Naive B cell (primary cell): ENCODE data around the gene POLDIP3. TPM values are rescaled to one million over a fixed set of nuclear protein-coding genes. Genes with fewer than 3 reads are reported as not detected.
A peak's percentile ranks its signal among the peaks of the same experiment; 100 is the strongest.

Source experiments
- ATAC-seq, 2 donors: fragments of 150-1000 bp; cut with Tn5 transposase; 2 replicates each; pipeline ENCODE4 v1.10.0; 2021; ENCODE audit warnings: low read depth in 2 of 2, mild to moderate bottlenecking in 2 of 2, moderate library complexity in 2 of 2
- DNase-seq: peaks from one replicate; pipeline ENCODE4 v3.0.0; 2022
- H3K27ac Mint-ChIP-seq, 6 donors: one replicate each; pipeline ENCODE4 v1.8.0; 2020 to 2022; ENCODE audit warnings: mild to moderate bottlenecking in 6 of 6, mixed read lengths in 6 of 6, moderate library complexity in 5 of 6, inconsistent platforms in 2 of 6
- H3K27me3 Mint-ChIP-seq, 3 donors: one replicate each; pipeline ENCODE4 v1.8.0; 2021 to 2022; ENCODE audit warnings: mixed read lengths in 3 of 3, mild to moderate bottlenecking in 1 of 3
- H3K36me3 Mint-ChIP-seq, 2 donors: one replicate each; pipeline ENCODE4 v1.8.0; 2020 to 2022; ENCODE audit warnings: mixed read lengths in 2 of 2, inconsistent platforms in 1 of 2, mild to moderate bottlenecking in 1 of 2
- H3K4me1 Mint-ChIP-seq, 3 donors: one replicate each; pipeline ENCODE4 v1.8.0; 2020 to 2022; ENCODE audit warnings: mixed read lengths in 3 of 3, inconsistent platforms in 1 of 3, mild to moderate bottlenecking in 1 of 3, moderate library complexity in 1 of 3
- H3K4me3 Mint-ChIP-seq, 8 donors: one replicate each; pipeline ENCODE4 v1.8.0; 2020 to 2022; ENCODE audit warnings: mild to moderate bottlenecking in 8 of 8, mixed read lengths in 8 of 8, moderate library complexity in 8 of 8, inconsistent platforms in 2 of 8
- H3K9me3 Mint-ChIP-seq, 7 donors: one replicate each; pipeline ENCODE4 v1.8.0; 2020 to 2022; ENCODE audit warnings: mixed read lengths in 7 of 7, mild to moderate bottlenecking in 5 of 7, inconsistent platforms in 2 of 7, moderate library complexity in 1 of 7
- polyA plus RNA-seq, 6 donors: library from polyadenylated mRNA; unstranded; fragments of 300-500 nt; fragmentation: Illumina TruSeq; gene quantifications; one replicate each; pipeline ENCODE4 v1.2.3, GENCODE V29; 2021; ENCODE audit warnings: low read depth in 6 of 6

Gene POLDIP3
- polyA plus RNA-seq, 6 donors from 2014 or later, result 61.2 to 106 (median 81.3) TPM

GRCh38 chr22:42635531-42635930, 20.8 kb upstream of the POLDIP3 start:
- no peak for ATAC-seq

DNA sequence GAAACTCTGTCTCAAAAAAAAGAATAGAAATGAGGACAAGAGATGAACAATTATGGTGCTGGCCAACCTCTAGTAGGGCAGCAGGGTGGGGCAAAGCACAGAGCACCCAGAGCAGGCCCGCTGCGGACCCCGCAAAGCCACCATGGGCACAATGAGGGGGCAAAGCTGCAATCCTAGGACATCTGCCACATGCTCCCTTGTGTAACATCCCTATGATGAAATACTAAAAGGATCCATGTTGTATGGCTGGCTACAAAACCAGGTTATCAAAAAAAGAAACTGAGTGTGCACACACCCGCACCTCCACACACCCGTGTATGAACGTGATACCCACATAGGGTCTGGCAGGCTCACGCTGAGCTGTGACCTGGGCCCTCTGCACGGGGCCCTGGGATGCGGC, 18.3 kb upstream of the POLDIP3 start:
- H3K27ac Mint-ChIP-seq, result peak overlapping the region in 1 of 6 donors; percentile 49
- no peaks in the 10 kb centered on the region for H3K27me3 Mint-ChIP-seq
- H3K36me3 Mint-ChIP-seq, result peaks cover 0 to 12% of the 10 kb centered on the region in 2 donors
- no peaks in the 10 kb centered on the region for H3K9me3 Mint-ChIP-seq
- peaks cover 0 to 10% (median 3%) of the 10 kb centered on the region in 3 donors for H3K4me1 Mint-ChIP-seq
- DNase-seq, result no peak
- no peak for ATAC-seq
- H3K4me3 Mint-ChIP-seq, result no peak overlapping the region

More at GRCh38 chr22:42635531-42635930, 20.8 kb upstream of the POLDIP3 start:
- Mint-ChIP-seq H3K4me1 (peaks cover 5 to 17% (median 16%) of the 10 kb centered on the region in 3 donors), H3K9me3 (no peaks in the 10 kb centered on the region), H3K27me3 (no peaks in the 10 kb centered on the region), H3K4me3 (peak overlapping the region in 1 of 8 donors; percentile 72), H3K27ac (peak overlapping the region in 2 of 6 donors; percentile 49 to 62), H3K36me3 (no peaks in the 10 kb centered on the region)
- no peak for DNase-seq

- DNase-seq, result no peak
- Mint-ChIP-seq H3K27ac (no peak overlapping the region), H3K36me3 (peaks cover 0 to 12% of the 10 kb centered on the region in 2 donors), H3K4me1 (peaks cover 0 to 6% (median 3%) of the 10 kb centered on the region in 3 donors), H3K4me3 (no peak overlapping the region), H3K27me3 (no peaks in the 10 kb centered on the region), H3K9me3 (no peaks in the 10 kb centered on the region)
- ATAC-seq, result no peak
Observed at GRCh38 chr22:42632096-42632495, 17.4 kb upstream of the POLDIP3 start.

DNA sequence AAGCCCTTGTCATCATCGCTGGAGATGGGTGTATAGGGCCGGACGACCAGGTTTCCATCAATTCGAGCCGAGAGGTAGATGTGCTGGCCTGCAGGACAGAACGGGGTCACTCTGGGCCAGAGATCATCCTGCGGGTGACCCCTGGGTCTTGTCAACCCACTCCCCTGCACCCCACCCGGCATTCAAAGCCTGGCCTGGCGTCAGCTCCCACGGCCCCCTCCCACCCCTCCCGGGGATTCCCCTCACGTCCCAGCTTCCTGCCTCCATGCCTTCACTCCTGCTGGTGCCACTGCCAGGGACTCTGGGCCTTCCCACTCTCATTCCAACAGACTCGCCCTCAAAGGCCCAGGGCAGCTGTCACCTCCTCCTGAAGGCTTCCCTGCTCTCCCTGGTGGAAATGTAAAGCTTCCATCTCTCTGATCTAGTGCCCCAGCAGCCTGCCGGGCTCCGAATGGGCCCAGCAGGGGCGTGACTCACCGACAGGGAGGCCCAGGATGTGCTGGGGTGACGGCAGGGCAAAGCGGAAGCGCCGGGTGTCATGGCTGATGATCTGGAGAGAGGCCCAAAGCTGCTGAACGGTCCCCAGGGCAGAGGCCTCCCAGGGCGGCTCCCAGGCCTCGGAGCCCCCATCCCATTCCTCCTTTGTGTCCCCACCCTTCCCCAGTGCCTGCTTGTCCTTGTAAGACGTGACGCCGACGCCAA, 16.4 kb upstream of the POLDIP3 start:
- Mint-ChIP-seq H3K36me3 (peaks cover 0 to 12% of the 10 kb centered on the region in 2 donors), H3K9me3 (no peaks in the 10 kb centered on the region), H3K4me1 (peaks cover 0 to 3% (median 0%) of the 10 kb centered on the region in 3 donors), H3K27ac (peak overlapping the region in 1 of 6 donors; percentile 95), H3K4me3 (no peak overlapping the region), H3K27me3 (no peaks in the 10 kb centered on the region)
- ATAC-seq (no peak), DNase-seq (no peak)

DNA sequence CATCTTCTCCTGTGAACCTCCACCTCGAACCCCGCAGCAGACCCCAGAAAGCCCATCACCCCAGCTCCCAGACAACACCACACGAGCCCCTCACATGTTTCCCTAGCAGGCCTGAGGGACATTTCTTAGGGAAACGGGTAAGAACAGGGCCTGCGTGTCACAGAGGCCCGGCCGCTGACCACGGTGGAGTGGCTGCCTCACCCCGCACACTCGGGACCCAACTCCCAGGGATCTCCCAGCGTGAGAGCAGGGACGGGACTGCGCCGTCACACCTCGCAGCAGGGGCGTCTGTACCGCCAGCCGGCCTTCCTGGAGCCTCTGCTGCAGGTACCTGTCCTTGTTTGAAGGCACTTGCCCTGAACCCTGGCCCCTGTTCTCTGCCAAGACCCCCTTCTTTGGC, 15.5 kb upstream of the POLDIP3 start:
- no peak for DNase-seq
- Mint-ChIP-seq H3K27ac (no peak overlapping the region), H3K9me3 (no peaks in the 10 kb centered on the region), H3K27me3 (no peaks in the 10 kb centered on the region), H3K4me1 (no peaks in the 10 kb centered on the region), H3K36me3 (peaks cover 0 to 12% of the 10 kb centered on the region in 2 donors), H3K4me3 (no peak overlapping the region)
- ATAC-seq, result no peak

GRCh38 chr22:42627981-42628380, 13.3 kb upstream of the POLDIP3 start:
- Mint-ChIP-seq H3K4me1 (peaks cover 0 to 10% (median 3%) of the 10 kb centered on the region in 3 donors), H3K9me3 (no peaks in the 10 kb centered on the region)

GRCh38 chr22:42626951-42627625, 12.4 kb upstream of the POLDIP3 start:
- Mint-ChIP-seq H3K27me3 (no peaks in the 10 kb centered on the region), H3K4me3 (no peak overlapping the region), H3K36me3 (peaks cover 0 to 12% of the 10 kb centered on the region in 2 donors), H3K9me3 (no peaks in the 10 kb centered on the region), H3K4me1 (peaks cover 0 to 15% (median 5%) of the 10 kb centered on the region in 3 donors), H3K27ac (no peak overlapping the region)
- no peak for ATAC-seq
- no peak for DNase-seq

More at GRCh38 chr22:42627981-42628380, 13.3 kb upstream of the POLDIP3 start:
- no peak for DNase-seq
- peaks cover 0 to 12% of the 10 kb centered on the region in 2 donors for H3K36me3 Mint-ChIP-seq
- H3K4me3 Mint-ChIP-seq, result no peak overlapping the region
- H3K27ac Mint-ChIP-seq, result peak overlapping the region in 2 of 6 donors; percentile 63 to 75
- no peak for ATAC-seq
- H3K27me3 Mint-ChIP-seq, result no peaks in the 10 kb centered on the region

- Mint-ChIP-seq H3K9me3 (no peaks in the 10 kb centered on the region), H3K36me3 (peaks cover 0 to 12% of the 10 kb centered on the region in 2 donors), H3K4me1 (peaks cover 3 to 22% (median 12%) of the 10 kb centered on the region in 3 donors), H3K27me3 (no peaks in the 10 kb centered on the region), H3K27ac (no peak overlapping the region), H3K4me3 (no peak overlapping the region)
- no peak for ATAC-seq
- no peak for DNase-seq
Observed at GRCh38 chr22:42626431-42626830, 11.7 kb upstream of the POLDIP3 start.

- no peaks in the 10 kb centered on the region for H3K9me3 Mint-ChIP-seq
- H3K4me1 Mint-ChIP-seq, result peaks cover 6 to 25% (median 16%) of the 10 kb centered on the region in 3 donors
- no peak overlapping the region for H3K4me3 Mint-ChIP-seq
- H3K36me3 Mint-ChIP-seq, result peaks cover 0 to 12% of the 10 kb centered on the region in 2 donors
- ATAC-seq (no peak), DNase-seq (no peak)
- no peaks in the 10 kb centered on the region for H3K27me3 Mint-ChIP-seq
- H3K27ac Mint-ChIP-seq, result peak overlapping the region in 1 of 6 donors; percentile 27
Observed at GRCh38 chr22:42625416-42625815, 10.7 kb upstream of the POLDIP3 start.

GRCh38 chr22:42624551-42625106, 9.9 kb upstream of the POLDIP3 start:
- Mint-ChIP-seq H3K36me3 (peaks cover 0 to 12% of the 10 kb centered on the region in 2 donors), H3K27me3 (no peaks in the 10 kb centered on the region), H3K27ac (no peak overlapping the region), H3K4me1 (peaks cover 6 to 25% (median 16%) of the 10 kb centered on the region in 3 donors), H3K9me3 (no peaks in the 10 kb centered on the region), H3K4me3 (no peak overlapping the region)
- no peak for DNase-seq
- no peak for ATAC-seq

DNA sequence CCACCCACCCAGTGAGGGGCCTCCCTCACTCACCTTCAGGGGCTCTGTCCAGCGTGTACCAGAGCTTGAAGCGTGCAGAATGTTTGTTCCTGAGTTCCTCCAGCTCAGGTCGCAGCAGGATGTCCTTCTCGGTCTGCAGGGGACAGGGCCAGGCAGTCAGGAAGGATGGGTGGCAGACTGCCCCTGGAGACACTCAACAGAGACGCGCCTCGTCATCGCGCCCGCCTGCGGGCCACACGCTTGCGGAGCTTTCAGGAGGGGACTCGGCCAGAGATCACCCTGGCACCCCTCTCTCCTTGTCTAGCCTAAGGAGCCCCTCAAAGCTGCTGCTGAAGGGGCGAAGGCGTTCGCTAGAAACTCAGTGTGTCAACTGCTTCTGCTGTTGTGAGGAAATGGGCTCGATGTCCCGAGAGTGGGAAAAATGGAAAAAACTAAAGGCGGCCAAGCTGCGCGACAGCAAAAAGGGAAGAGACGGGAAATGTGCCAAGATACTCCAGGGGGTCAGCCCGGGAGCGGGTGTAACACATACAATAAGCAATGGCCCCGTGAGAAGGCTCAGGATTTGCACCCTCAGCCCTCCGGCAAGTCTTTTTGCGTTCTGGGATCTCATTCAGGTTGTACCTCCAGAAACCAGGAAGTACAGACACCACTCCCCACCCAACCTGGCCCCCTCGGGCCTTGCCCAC, 9.2 kb upstream of the POLDIP3 start:
- H3K9me3 Mint-ChIP-seq, result no peaks in the 10 kb centered on the region
- peak overlapping the region in 3 of 6 donors; percentile 31 to 88 (median 81) for H3K27ac Mint-ChIP-seq
- ATAC-seq (no peak), DNase-seq (no peak)
- peaks cover 0 to 8% of the 10 kb centered on the region in 2 donors for H3K36me3 Mint-ChIP-seq
- no peaks in the 10 kb centered on the region for H3K27me3 Mint-ChIP-seq
- H3K4me3 Mint-ChIP-seq, result peak overlapping the region in 2 of 8 donors; percentile 1 to 9
- H3K4me1 Mint-ChIP-seq, result peaks cover 8 to 31% (median 16%) of the 10 kb centered on the region in 3 donors

GRCh38 chr22:42623301-42623751, 8.6 kb upstream of the POLDIP3 start:
- H3K27ac Mint-ChIP-seq, result peak overlapping the region in 5 of 6 donors; percentile 15 to 81 (median 49)
- peaks cover 0 to 2% of the 10 kb centered on the region in 2 donors for H3K36me3 Mint-ChIP-seq
- no peak for DNase-seq
- ATAC-seq, result peak; percentile 60 to 71
- no peaks in the 10 kb centered on the region for H3K27me3 Mint-ChIP-seq
- H3K4me3 Mint-ChIP-seq, result peak overlapping the region in 1 of 8 donors; percentile 9
- H3K4me1 Mint-ChIP-seq, result peaks cover 10 to 32% (median 16%) of the 10 kb centered on the region in 3 donors
- no peaks in the 10 kb centered on the region for H3K9me3 Mint-ChIP-seq
